Measurements from ENCODE around the gene EPHB3.
"Not testable (repeated sequence)": the region's sequence is repeated elsewhere in the genome, so short reads cannot be mapped to it uniquely, and the experiment has no call there.

EPHB3 gene

GRCh38 chr3:184610245-184610871 lies 48.8 kb downstream of the EPHB3 start:
- Histone ChIP-seq H3K9ac (ENCODE audit: low read depth, low read length) (no peak overlapping the region), H3K9me3 (replicated peaks; ENCODE audit: low read length) (no peaks in the 10 kb centered on the region), H3K27me3 (ENCODE audit: control insufficient read depth, insufficient read depth, low read length) (peaks cover 19% of the 10 kb centered on the region), H3K36me3 (ENCODE audit: insufficient read depth, low read length) (no peaks in the 10 kb centered on the region), H3K4me3 (ENCODE audit: low read length) (no peak overlapping the region), H3K4me2 (ENCODE audit: low read length) (no peak overlapping the region), H3K4me1 (ENCODE audit: control insufficient read depth, insufficient read depth, low read length) (no peaks in the 10 kb centered on the region)

DNA sequence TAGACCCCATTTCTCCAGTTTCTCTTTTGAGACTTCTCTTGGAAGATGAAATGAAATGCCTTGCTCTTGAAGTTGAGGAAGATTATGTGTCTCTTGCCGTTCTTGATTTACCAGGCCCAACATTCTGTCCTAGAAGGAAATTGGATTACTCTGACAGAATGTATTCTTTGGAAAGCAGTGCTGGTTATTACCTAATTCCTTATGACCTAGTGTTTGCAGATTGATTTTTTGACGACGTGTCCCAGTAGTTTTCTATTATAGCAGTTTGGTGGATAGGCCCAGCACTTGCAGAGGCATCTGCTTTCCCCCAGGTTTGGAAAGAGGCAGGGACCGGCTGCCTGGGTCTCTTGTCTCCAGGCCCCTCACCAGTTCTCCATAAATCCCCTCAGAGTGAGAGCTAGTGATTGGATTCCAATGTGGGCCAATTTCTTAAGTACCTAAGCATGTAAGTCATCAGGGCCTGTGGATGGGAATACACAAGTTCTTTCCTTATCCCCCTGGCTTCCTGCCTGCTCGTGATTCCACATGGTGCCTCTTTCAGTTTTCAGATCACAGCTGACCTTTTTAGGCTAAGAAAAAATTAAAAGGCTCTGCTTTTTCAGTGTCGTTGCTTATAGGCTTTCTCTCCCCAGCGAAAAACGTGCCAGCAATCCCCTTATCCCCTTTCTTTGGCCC lies 50.2 kb downstream of the EPHB3 start:
- Histone ChIP-seq H3K27me3 (ENCODE audit: control insufficient read depth, insufficient read depth, low read length) (peaks cover 19% of the 10 kb centered on the region), H3K9me3 (replicated peaks; ENCODE audit: low read length) (no peaks in the 10 kb centered on the region), H3K4me2 (ENCODE audit: low read length) (no peak overlapping the region), H3K9ac (ENCODE audit: low read depth, low read length) (no peak overlapping the region), H3K4me3 (ENCODE audit: low read length) (no peak overlapping the region), H3K4me1 (ENCODE audit: control insufficient read depth, insufficient read depth, low read length) (no peaks in the 10 kb centered on the region), H3K36me3 (ENCODE audit: insufficient read depth, low read length) (no peaks in the 10 kb centered on the region)

GRCh38 chr3:184615396-184615795 lies 53.8 kb downstream of the EPHB3 start:
- H3K27me3 ChIP-seq (ENCODE audit: control insufficient read depth, insufficient read depth, low read length), result peaks cover 38% of the 10 kb centered on the region
- H3K9ac ChIP-seq (ENCODE audit: low read depth, low read length), result no peak overlapping the region
- H3K4me1 ChIP-seq (ENCODE audit: control insufficient read depth, insufficient read depth, low read length), result no peaks in the 10 kb centered on the region
- H3K36me3 ChIP-seq (ENCODE audit: insufficient read depth, low read length), result no peaks in the 10 kb centered on the region
- no peak overlapping the region for H3K4me2 ChIP-seq (ENCODE audit: low read length)
- no peaks in the 10 kb centered on the region for H3K9me3 ChIP-seq (replicated peaks; ENCODE audit: low read length)
- H3K4me3 ChIP-seq (ENCODE audit: low read length), result no peak overlapping the region

GRCh38 chr3:184616436-184616835 lies 54.9 kb downstream of the EPHB3 start:
- no peak overlapping the region for H3K9ac ChIP-seq (ENCODE audit: low read depth, low read length)

DNA sequence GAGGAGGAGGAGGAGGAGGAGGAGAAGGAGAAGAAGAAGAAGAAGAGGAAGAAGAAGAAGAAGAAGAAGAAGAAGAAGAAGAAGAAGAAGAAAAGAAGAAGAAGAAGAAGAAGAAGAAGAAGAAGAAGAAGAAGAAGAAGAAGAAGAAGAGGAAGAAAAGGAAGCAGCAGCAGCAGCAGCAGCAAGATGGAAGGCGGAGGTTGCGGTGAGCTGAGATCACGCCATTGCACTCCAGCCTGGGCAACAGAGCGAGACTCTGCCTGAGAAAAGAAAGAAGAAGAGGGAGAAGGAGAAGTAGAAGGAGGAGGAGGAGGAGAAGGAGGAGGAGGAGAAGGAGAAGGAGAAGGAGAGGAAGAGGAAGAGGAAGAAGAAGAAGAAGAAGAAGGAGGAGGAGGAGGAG lies 55.7 kb downstream of the EPHB3 start:
- not testable (repeated sequence) for H3K9me3 ChIP-seq (replicated peaks; ENCODE audit: low read length); H3K36me3 ChIP-seq (ENCODE audit: insufficient read depth, low read length); H3K4me1 ChIP-seq (ENCODE audit: control insufficient read depth, insufficient read depth, low read length); H3K4me2 ChIP-seq (ENCODE audit: low read length); H3K4me3 ChIP-seq (ENCODE audit: low read length); H3K9ac ChIP-seq (ENCODE audit: low read depth, low read length)
- peaks cover 38% of the 10 kb centered on the region for H3K27me3 ChIP-seq (ENCODE audit: control insufficient read depth, insufficient read depth, low read length)

More at GRCh38 chr3:184616436-184616835, 54.9 kb downstream of the EPHB3 start:
- Histone ChIP-seq H3K36me3 (ENCODE audit: insufficient read depth, low read length) (no peaks in the 10 kb centered on the region), H3K4me1 (ENCODE audit: control insufficient read depth, insufficient read depth, low read length) (no peaks in the 10 kb centered on the region), H3K4me2 (ENCODE audit: low read length) (no peak overlapping the region), H3K9me3 (replicated peaks; ENCODE audit: low read length) (no peaks in the 10 kb centered on the region), H3K4me3 (ENCODE audit: low read length) (no peak overlapping the region), H3K27me3 (ENCODE audit: control insufficient read depth, insufficient read depth, low read length) (peaks cover 38% of the 10 kb centered on the region)

DNA sequence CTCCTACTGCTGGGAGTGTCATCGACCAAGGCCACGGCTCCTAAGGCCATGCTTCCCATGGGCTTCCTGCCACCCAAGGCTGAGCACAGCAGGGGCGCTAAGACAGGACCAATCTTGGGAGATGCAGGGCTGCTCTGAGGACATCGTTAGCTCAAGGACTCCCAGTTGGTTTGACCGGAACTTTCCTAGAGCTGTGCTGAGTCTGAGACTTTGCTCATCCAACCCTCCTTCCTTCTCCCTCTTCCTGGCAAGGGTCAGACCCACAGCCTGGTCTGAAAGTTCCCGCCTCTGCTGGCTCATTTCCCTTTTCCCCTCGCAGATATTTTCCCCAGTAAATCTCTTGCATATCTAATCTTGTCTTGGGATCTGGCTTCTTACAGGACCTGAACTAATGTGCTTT lies 57.2 kb downstream of the EPHB3 start:
- H3K36me3 ChIP-seq (ENCODE audit: insufficient read depth, low read length), result no peaks in the 10 kb centered on the region
- H3K9me3 ChIP-seq (replicated peaks; ENCODE audit: low read length), result no peaks in the 10 kb centered on the region
- H3K4me1 ChIP-seq (ENCODE audit: control insufficient read depth, insufficient read depth, low read length), result no peaks in the 10 kb centered on the region
- H3K4me3 ChIP-seq (ENCODE audit: low read length), result no peak overlapping the region
- peaks cover 34% of the 10 kb centered on the region for H3K27me3 ChIP-seq (ENCODE audit: control insufficient read depth, insufficient read depth, low read length)
- H3K9ac ChIP-seq (ENCODE audit: low read depth, low read length), result no peak overlapping the region
- no peak overlapping the region for H3K4me2 ChIP-seq (ENCODE audit: low read length)

DNA sequence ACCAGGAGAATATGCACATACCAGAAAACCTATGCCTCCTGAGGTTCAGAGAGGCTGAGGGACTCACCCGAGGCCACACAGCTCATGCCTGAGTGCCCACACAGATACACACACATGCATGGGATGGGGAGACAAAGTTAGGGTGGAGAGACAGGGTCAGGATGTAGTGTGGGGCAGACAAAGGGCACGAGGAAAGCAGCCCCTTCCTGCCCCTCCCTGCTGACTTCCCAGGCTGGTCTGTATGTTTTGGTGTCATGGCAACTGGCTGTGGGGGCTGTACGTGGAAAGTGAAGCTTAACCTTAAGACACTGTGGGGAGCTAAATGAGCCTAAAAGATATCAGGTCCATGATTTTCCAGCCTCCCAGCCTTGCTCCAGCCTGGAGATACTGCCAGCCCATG lies 57.8 kb downstream of the EPHB3 start:
- no peaks in the 10 kb centered on the region for H3K4me1 ChIP-seq (ENCODE audit: control insufficient read depth, insufficient read depth, low read length)
- H3K27me3 ChIP-seq (ENCODE audit: control insufficient read depth, insufficient read depth, low read length), result peaks cover 33% of the 10 kb centered on the region
- H3K36me3 ChIP-seq (ENCODE audit: insufficient read depth, low read length), result no peaks in the 10 kb centered on the region
- no peaks in the 10 kb centered on the region for H3K9me3 ChIP-seq (replicated peaks; ENCODE audit: low read length)
- H3K9ac ChIP-seq (ENCODE audit: low read depth, low read length), result no peak overlapping the region
- H3K4me2 ChIP-seq (ENCODE audit: low read length), result no peak overlapping the region
- H3K4me3 ChIP-seq (ENCODE audit: low read length), result no peak overlapping the region

DNA sequence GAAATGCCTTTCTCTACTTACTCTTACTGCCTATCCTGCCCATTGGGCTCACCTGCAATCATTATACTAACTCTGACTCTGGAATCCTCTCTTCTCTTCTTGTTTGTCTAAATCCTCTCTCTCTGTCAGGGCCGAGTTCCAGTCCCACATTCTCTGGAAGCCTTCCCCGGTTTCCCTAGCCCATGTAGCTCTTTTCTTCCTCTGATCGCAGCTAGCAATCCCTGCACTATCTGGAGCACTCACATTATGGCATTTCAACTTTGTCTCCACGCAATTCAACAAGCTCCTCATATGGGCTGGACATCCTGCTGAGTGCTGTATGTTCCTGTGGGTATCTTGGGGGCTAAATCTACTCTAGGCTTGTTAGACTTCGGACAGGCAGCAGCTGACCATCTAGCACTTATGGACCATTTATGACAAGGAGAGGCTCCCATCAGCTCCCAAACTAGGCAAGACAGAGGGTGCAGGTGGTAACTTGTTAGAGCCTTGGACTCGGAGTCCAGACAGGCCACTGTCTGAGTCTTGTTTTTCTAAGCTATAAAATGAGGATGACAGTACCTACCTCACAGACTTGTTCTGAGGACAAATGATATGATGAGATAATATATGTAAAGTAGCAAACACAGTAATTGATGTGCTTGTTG lies 58.3 kb downstream of the EPHB3 start:
- H3K4me1 ChIP-seq (ENCODE audit: control insufficient read depth, insufficient read depth, low read length), result no peaks in the 10 kb centered on the region
- no peak overlapping the region for H3K4me2 ChIP-seq (ENCODE audit: low read length)
- no peak overlapping the region for H3K9ac ChIP-seq (ENCODE audit: low read depth, low read length)
- no peaks in the 10 kb centered on the region for H3K9me3 ChIP-seq (replicated peaks; ENCODE audit: low read length)
- H3K27me3 ChIP-seq (ENCODE audit: control insufficient read depth, insufficient read depth, low read length), result peaks cover 36% of the 10 kb centered on the region
- no peak overlapping the region for H3K4me3 ChIP-seq (ENCODE audit: low read length)
- no peaks in the 10 kb centered on the region for H3K36me3 ChIP-seq (ENCODE audit: insufficient read depth, low read length)

DNA sequence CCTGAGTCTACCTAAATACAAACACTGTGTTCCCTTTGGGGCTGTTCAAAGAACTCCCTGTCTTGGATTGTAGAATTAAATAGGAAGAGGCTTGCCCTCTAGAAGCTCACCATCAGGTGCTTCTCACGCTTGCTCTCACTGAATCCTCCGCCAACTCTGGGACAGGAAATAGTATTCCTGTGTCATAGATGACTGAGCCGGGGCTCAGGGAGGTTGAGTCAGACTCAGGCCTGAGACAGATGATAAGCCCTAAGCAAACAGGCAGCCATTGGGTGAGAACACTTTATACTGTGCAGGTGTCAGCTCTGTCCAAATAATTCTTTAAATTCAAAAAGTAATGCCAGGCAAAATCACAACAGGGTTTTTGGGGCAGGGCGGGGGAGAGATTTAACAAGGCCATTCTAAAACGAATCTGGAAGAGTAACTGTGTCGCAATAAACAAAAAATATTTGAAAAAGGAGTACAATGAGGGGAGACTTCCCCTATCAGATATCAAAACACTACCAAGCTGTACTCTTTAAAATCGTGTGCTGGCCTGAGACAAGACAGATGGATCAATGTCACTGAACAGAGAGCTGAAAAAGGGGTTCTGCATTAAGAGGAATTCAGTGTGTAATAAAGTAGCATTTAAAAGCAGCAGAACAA lies 59.0 kb downstream of the EPHB3 start:
- Histone ChIP-seq H3K4me1 (ENCODE audit: control insufficient read depth, insufficient read depth, low read length) (no peaks in the 10 kb centered on the region), H3K27me3 (ENCODE audit: control insufficient read depth, insufficient read depth, low read length) (peaks cover 43% of the 10 kb centered on the region), H3K4me2 (ENCODE audit: low read length) (no peak overlapping the region), H3K9me3 (replicated peaks; ENCODE audit: low read length) (no peaks in the 10 kb centered on the region), H3K9ac (ENCODE audit: low read depth, low read length) (no peak overlapping the region), H3K36me3 (ENCODE audit: insufficient read depth, low read length) (no peaks in the 10 kb centered on the region), H3K4me3 (ENCODE audit: low read length) (no peak overlapping the region)

GRCh38 chr3:184622156-184622555 lies 60.6 kb downstream of the EPHB3 start:
- H3K4me2 ChIP-seq (ENCODE audit: low read length); H3K9ac ChIP-seq (ENCODE audit: low read depth, low read length); H3K4me1 ChIP-seq (ENCODE audit: control insufficient read depth, insufficient read depth, low read length); H3K9me3 ChIP-seq (replicated peaks; ENCODE audit: low read length); H3K36me3 ChIP-seq (ENCODE audit: insufficient read depth, low read length); H3K4me3 ChIP-seq (ENCODE audit: low read length): not testable (repeated sequence)
- H3K27me3 ChIP-seq (ENCODE audit: control insufficient read depth, insufficient read depth, low read length), result peaks cover 37% of the 10 kb centered on the region

- H3K27me3 ChIP-seq (ENCODE audit: control insufficient read depth, insufficient read depth, low read length), result peaks cover 20% of the 10 kb centered on the region
- no peaks in the 10 kb centered on the region for H3K36me3 ChIP-seq (ENCODE audit: insufficient read depth, low read length)
- no peaks in the 10 kb centered on the region for H3K4me1 ChIP-seq (ENCODE audit: control insufficient read depth, insufficient read depth, low read length)
- H3K4me3 ChIP-seq (ENCODE audit: low read length), result no peak overlapping the region
- no peak overlapping the region for H3K4me2 ChIP-seq (ENCODE audit: low read length)
- no peaks in the 10 kb centered on the region for H3K9me3 ChIP-seq (replicated peaks; ENCODE audit: low read length)
- no peak overlapping the region for H3K9ac ChIP-seq (ENCODE audit: low read depth, low read length)
Observed at GRCh38 chr3:184626923-184627322, 65.3 kb downstream of the EPHB3 start.
